Neural progenitor cell (in vitro differentiated cells): Measurements from ENCODE around the gene UNC5B. TPM values are rescaled to one million over a fixed set of nuclear protein-coding genes. Genes with fewer than 3 reads are reported as not detected.

Experiments used
- DNase-seq: peaks from one replicate; pipeline ENCODE4 v3.0.0-alpha.2; 2016; ENCODE audit warnings: low spot score
- H2AFZ ChIP-seq: fragments of 200-600 bp; sonication (generic); replicated peaks from 2 replicates; pipeline ENCODE4 v1.6.1; 2016; ENCODE audit warnings: antibody characterized with exemption
- H3F3A ChIP-seq: fragments of 200-600 bp; sonication (generic); 2 replicates; pipeline ENCODE4 v1.6.1; 2016; ENCODE audit warnings: antibody characterized with exemption, low read depth
- H3K27ac ChIP-seq: fragments of 200-600 bp; sonication (generic); 2 replicates; pipeline ENCODE4 v1.5.1; 2016; ENCODE audit warnings: mild to moderate bottlenecking
- H3K27me3 ChIP-seq: fragments of 200-600 bp; sonication (generic); 2 replicates; pipeline ENCODE4 v1.6.1; 2016; ENCODE audit warnings: mild to moderate bottlenecking, moderate library complexity
- H3K36me3 ChIP-seq: fragments of 200-600 bp; sonication (generic); 2 replicates; pipeline ENCODE4 v1.5.1; 2016
- H3K4me1 ChIP-seq: fragments of 200-600 bp; sonication (generic); 2 replicates; pipeline ENCODE4 v1.6.1; 2016; ENCODE audit warnings: mixed run types
- H3K4me2 ChIP-seq: fragments of 200-600 bp; sonication (generic); 2 replicates; pipeline ENCODE4 v1.6.1; 2016
- H3K4me3 ChIP-seq: fragments of 200-600 bp; sonication (generic); 2 replicates; pipeline ENCODE4 v1.5.1; 2016
- H3K79me2 ChIP-seq: fragments of 200-600 bp; sonication (generic); 2 replicates; pipeline ENCODE4 v1.6.1; 2016; ENCODE audit warnings: low read depth
- H3K9ac ChIP-seq: fragments of 200-600 bp; sonication (generic); 2 replicates; pipeline ENCODE4 v1.6.1; 2016
- H3K9me3 ChIP-seq: fragments of 200-600 bp; sonication (generic); 2 replicates; pipeline ENCODE4 v1.5.1; 2016; ENCODE audit warnings: low read depth
- H4K20me1 ChIP-seq: fragments of 200-600 bp; sonication (generic); 2 replicates; pipeline ENCODE4 v1.6.1; 2016; ENCODE audit warnings: low read depth
- H3K27ac Mint-ChIP-seq: 3 replicates; pipeline ENCODE4 v1.8.0; 2021; ENCODE audit warnings: mixed read lengths
- H3K27me3 Mint-ChIP-seq: 2 replicates; pipeline ENCODE4 v1.8.0; 2022; ENCODE audit warnings: low read depth, mild to moderate bottlenecking, inconsistent platforms, moderate library complexity, mixed read lengths; ENCODE audit not compliant: insufficient read depth
- H3K36me3 Mint-ChIP-seq: 3 replicates; pipeline ENCODE4 v1.8.0; 2021; ENCODE audit warnings: mixed read lengths
- H3K4me1 Mint-ChIP-seq: 3 replicates; pipeline ENCODE4 v1.8.0; 2021; ENCODE audit warnings: mixed read lengths
- H3K4me3 Mint-ChIP-seq: 3 replicates; pipeline ENCODE4 v1.8.0; 2021; ENCODE audit warnings: mild to moderate bottlenecking, moderate library complexity, mixed read lengths
- H3K9me3 Mint-ChIP-seq: 3 replicates; pipeline ENCODE4 v1.8.0; 2020; ENCODE audit warnings: mixed read lengths
- EZH2 ChIP-seq: fragments of 200-600 bp; sonication (generic); IDR thresholded peaks from 2 replicates; pipeline ENCODE4 v1.6.1; 2017; ENCODE audit warnings: antibody characterized with exemption, mild to moderate bottlenecking, moderate library complexity
- EZH2phosphoT487 ChIP-seq: fragments of 200-600 bp; sonication (generic); IDR thresholded peaks from 2 replicates; pipeline ENCODE4 v1.6.1; 2017; ENCODE audit warnings: antibody characterized with exemption
- total RNA-seq: library from RNA; depleted of rRNA; stranded (reverse); fragments of >200 nt; gene quantifications from 2 replicates; pipeline ENCODE4 v1.2.3, GENCODE V29; 2015; ENCODE audit warnings: low replicate concordance
- TF ChIP-seq, protein P1 (sequence below): fragments of 200-600 bp; sonication (generic); IDR thresholded peaks from 2 replicates; pipeline ENCODE4 v1.5.1; 2017; ENCODE audit warnings: antibody characterized with exemption, mild to moderate bottlenecking

UNC5B gene
- total RNA-seq, 1 donor from 2014 or later = 3.3 TPM

DNA sequence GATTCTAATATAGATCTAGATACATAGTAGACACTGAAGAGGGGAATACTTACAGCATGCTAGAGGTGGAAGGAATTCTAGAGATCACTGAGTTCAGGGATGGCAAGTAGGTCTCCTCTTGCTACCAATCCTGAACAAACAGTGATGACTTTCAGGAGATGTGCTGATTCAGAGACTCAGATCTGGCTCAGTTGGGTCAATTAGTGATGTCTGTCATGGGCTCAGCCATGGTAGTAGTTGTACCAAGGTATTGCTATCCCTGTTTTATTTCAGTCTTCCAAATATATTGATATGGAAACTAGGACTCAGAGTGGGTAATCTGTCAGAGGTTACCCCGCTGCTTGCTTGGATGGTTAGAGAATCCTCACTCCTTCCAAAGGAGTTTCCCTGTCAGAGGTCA, 38.5 kb downstream of the UNC5B start:
- Histone ChIP-seq H3K4me1 (peaks cover 57% of the 10 kb centered on the region), H3K27me3 (no peaks in the 10 kb centered on the region), H3K36me3 (no peaks in the 10 kb centered on the region), H2AFZ (no peak overlapping the region), H3K79me2 (no peaks in the 10 kb centered on the region), H3K4me3 (no peak overlapping the region), H3K9ac (no peak overlapping the region), H3F3A (peaks cover 20% of the 10 kb centered on the region), H4K20me1 (no peaks in the 10 kb centered on the region), H3K4me2 (no peak overlapping the region), H3K9me3 (no peaks in the 10 kb centered on the region), H3K27ac (no peak overlapping the region)
- TF ChIP-seq EZH2 = no peak
- no peak for TF ChIP-seq EZH2phosphoT487
- TF ChIP-seq, protein P1, sequence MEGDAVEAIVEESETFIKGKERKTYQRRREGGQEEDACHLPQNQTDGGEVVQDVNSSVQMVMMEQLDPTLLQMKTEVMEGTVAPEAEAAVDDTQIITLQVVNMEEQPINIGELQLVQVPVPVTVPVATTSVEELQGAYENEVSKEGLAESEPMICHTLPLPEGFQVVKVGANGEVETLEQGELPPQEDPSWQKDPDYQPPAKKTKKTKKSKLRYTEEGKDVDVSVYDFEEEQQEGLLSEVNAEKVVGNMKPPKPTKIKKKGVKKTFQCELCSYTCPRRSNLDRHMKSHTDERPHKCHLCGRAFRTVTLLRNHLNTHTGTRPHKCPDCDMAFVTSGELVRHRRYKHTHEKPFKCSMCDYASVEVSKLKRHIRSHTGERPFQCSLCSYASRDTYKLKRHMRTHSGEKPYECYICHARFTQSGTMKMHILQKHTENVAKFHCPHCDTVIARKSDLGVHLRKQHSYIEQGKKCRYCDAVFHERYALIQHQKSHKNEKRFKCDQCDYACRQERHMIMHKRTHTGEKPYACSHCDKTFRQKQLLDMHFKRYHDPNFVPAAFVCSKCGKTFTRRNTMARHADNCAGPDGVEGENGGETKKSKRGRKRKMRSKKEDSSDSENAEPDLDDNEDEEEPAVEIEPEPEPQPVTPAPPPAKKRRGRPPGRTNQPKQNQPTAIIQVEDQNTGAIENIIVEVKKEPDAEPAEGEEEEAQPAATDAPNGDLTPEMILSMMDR = no peak
- DNase-seq = no peak
- no peak overlapping the region for H3K27ac Mint-ChIP-seq
- no peaks in the 10 kb centered on the region for H3K36me3 Mint-ChIP-seq
- H3K27me3 Mint-ChIP-seq = no peaks in the 10 kb centered on the region
- H3K4me3 Mint-ChIP-seq = no peak overlapping the region
- H3K4me1 Mint-ChIP-seq = peaks cover 50% of the 10 kb centered on the region
- H3K9me3 Mint-ChIP-seq = no peaks in the 10 kb centered on the region

DNA sequence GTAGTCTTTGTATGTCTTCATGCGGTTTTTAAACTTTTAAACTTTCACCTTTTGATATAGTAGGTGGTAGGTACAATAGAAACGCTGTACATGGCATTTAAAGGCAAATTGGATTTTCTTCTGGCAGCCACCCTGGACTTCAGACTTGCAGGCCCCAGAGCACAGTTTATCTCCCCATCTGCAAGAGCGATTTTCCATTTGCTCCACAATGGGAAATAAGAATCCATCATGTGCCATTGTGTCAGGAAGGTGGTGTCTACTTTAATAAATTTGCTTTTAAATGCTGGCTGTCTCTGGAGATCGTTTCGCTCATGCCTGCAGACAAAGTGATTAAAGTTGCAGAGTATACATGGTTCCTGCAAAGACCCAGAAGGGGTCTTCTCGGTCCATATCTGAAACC, 38.9 kb downstream of the UNC5B start:
- Histone ChIP-seq H3K4me1 (peaks cover 59% of the 10 kb centered on the region), H3K4me2 (no peak overlapping the region)
- peaks cover 51% of the 10 kb centered on the region for H3K4me1 Mint-ChIP-seq

DNA sequence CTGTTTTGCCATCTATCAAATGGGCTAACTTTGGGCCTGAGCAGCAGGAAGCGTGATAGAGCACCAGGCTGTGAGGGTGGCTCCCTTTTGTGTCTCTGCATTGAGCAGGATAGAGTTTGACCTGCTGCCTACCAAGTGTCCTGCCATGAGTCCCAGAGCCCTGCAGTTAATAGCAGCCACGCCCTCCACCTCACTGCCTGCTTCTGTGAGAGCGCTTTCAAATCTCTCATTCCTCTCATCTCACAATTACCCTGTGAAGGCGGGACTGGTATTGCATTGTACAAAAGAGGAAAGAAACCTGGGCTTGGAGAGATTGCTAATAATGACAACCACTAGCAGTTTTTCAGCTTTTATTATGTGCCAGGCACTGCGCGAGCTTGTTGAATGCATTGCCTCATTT, 39.9 kb downstream of the UNC5B start:
- Histone ChIP-seq H3K4me2 (no peak overlapping the region), H3K27ac (no peak overlapping the region), H3K9me3 (no peaks in the 10 kb centered on the region), H2AFZ (no peak overlapping the region), H3K4me1 (peaks cover 54% of the 10 kb centered on the region), H3K27me3 (no peaks in the 10 kb centered on the region), H3F3A (peaks cover 22% of the 10 kb centered on the region), H4K20me1 (no peaks in the 10 kb centered on the region), H3K9ac (no peak overlapping the region), H3K36me3 (no peaks in the 10 kb centered on the region), H3K4me3 (no peak overlapping the region), H3K79me2 (no peaks in the 10 kb centered on the region)
- H3K9me3 Mint-ChIP-seq = no peaks in the 10 kb centered on the region
- H3K4me3 Mint-ChIP-seq = no peak overlapping the region
- no peak for TF ChIP-seq EZH2phosphoT487
- TF ChIP-seq, protein P1 = no peak
- TF ChIP-seq EZH2 = no peak
- H3K27me3 Mint-ChIP-seq = no peaks in the 10 kb centered on the region
- H3K36me3 Mint-ChIP-seq = no peaks in the 10 kb centered on the region
- no peak for DNase-seq
- peaks cover 49% of the 10 kb centered on the region for H3K4me1 Mint-ChIP-seq
- peak overlapping the region; percentile 44 for H3K27ac Mint-ChIP-seq

More for the DNA sequence above, 38.9 kb downstream of the UNC5B start:
- H3F3A ChIP-seq = peaks cover 22% of the 10 kb centered on the region
- no peaks in the 10 kb centered on the region for H3K9me3 ChIP-seq
- no peak overlapping the region for H2AFZ ChIP-seq
- Mint-ChIP-seq H3K4me3 (no peak overlapping the region), H3K27me3 (no peaks in the 10 kb centered on the region), H3K36me3 (no peaks in the 10 kb centered on the region), H3K9me3 (no peaks in the 10 kb centered on the region), H3K27ac (no peak overlapping the region)
- H4K20me1 ChIP-seq = no peaks in the 10 kb centered on the region
- TF ChIP-seq EZH2phosphoT487 (no peak), EZH2 (no peak)
- TF ChIP-seq, protein P1 = no peak
- DNase-seq = no peak
- no peak overlapping the region for H3K27ac ChIP-seq
- no peaks in the 10 kb centered on the region for H3K27me3 ChIP-seq
- H3K36me3 ChIP-seq = no peaks in the 10 kb centered on the region
- no peaks in the 10 kb centered on the region for H3K79me2 ChIP-seq
- H3K9ac ChIP-seq = no peak overlapping the region
- H3K4me3 ChIP-seq = no peak overlapping the region
